Measurements from ENCODE around the gene SCYGR1.

SCYGR1 gene

DNA sequence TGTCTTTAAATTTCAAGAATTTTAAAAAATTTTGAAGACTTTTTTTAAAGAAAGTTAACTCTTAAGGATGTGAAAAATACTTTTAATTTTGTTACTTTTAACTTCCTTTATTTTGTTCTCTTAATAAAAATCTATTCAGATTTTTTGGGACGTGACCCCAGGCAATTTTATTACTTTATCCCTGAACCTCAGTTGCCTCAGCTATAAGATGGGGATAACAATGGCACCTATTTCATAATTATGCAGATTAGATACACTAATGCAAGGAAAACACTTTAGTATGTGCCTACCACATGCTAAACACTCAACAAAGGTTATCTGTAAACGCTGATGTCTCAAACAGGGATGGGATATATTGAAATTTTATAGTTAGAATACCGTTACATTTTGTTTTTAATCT, 1.5 kb upstream of the SCYGR1 start:
- TF ChIP-seq CEBPB (IDR thresholded peaks at IDR 0.05): no peak
- no peak for TF ChIP-seq ZBTB7A (IDR thresholded peaks at IDR 0.05; ENCODE audit: low read depth)
- no peak for TF ChIP-seq EGR1 (IDR thresholded peaks at IDR 0.05)
- no peak for TF ChIP-seq EP300 (IDR thresholded peaks at IDR 0.05; ENCODE audit: borderline replicate concordance)
- no peak for TF ChIP-seq FOXM1 (IDR thresholded peaks at IDR 0.05; ENCODE audit: borderline replicate concordance, low read depth)
- TF ChIP-seq, protein P1, sequence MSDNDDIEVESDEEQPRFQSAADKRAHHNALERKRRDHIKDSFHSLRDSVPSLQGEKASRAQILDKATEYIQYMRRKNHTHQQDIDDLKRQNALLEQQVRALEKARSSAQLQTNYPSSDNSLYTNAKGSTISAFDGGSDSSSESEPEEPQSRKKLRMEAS (IDR thresholded peaks at IDR 0.05): no peak
- no peak for TF ChIP-seq YY1 (IDR thresholded peaks at IDR 0.05; ENCODE audit: low read depth)
- TF ChIP-seq CREB1 (IDR thresholded peaks at IDR 0.05; ENCODE audit: low read depth): no peak
- TF ChIP-seq TAF1 (IDR thresholded peaks at IDR 0.05; ENCODE audit: low read depth): no peak
- TF ChIP-seq TCF12 (IDR thresholded peaks at IDR 0.05; ENCODE audit: low read depth): no peak
- TF ChIP-seq RAD21 (IDR thresholded peaks at IDR 0.05; ENCODE audit: low read depth): no peak
- TF ChIP-seq, protein P2, sequence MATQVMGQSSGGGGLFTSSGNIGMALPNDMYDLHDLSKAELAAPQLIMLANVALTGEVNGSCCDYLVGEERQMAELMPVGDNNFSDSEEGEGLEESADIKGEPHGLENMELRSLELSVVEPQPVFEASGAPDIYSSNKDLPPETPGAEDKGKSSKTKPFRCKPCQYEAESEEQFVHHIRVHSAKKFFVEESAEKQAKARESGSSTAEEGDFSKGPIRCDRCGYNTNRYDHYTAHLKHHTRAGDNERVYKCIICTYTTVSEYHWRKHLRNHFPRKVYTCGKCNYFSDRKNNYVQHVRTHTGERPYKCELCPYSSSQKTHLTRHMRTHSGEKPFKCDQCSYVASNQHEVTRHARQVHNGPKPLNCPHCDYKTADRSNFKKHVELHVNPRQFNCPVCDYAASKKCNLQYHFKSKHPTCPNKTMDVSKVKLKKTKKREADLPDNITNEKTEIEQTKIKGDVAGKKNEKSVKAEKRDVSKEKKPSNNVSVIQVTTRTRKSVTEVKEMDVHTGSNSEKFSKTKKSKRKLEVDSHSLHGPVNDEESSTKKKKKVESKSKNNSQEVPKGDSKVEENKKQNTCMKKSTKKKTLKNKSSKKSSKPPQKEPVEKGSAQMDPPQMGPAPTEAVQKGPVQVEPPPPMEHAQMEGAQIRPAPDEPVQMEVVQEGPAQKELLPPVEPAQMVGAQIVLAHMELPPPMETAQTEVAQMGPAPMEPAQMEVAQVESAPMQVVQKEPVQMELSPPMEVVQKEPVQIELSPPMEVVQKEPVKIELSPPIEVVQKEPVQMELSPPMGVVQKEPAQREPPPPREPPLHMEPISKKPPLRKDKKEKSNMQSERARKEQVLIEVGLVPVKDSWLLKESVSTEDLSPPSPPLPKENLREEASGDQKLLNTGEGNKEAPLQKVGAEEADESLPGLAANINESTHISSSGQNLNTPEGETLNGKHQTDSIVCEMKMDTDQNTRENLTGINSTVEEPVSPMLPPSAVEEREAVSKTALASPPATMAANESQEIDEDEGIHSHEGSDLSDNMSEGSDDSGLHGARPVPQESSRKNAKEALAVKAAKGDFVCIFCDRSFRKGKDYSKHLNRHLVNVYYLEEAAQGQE (IDR thresholded peaks at IDR 0.05; ENCODE audit: low read depth): no peak
- TF ChIP-seq TEAD4 (IDR thresholded peaks at IDR 0.05): no peak
- no peak for TF ChIP-seq NFIC (IDR thresholded peaks at IDR 0.05)

DNA sequence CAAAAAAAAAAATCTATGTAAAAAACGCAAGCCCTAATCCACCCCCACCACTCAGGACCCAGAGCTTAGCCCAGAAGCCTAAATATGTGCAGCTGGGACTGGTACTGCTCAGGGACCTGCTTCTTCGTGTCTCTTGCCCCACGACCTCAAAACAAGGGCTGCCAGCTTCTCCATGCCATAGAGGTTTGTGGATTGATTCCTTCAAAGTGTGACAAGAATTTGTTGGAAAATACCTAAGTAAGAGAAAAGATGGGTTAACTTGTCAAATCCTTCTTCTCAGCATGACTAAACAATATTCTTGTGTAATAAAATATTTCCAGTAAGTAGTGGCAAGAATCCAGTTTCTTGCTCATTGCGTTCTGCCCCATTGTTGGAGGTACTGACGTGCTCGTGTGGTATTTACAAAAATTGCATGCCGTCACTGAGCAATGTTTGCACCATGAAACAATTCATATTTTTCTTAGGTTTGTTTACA, 825 bp upstream of the SCYGR1 start:
- TF ChIP-seq CEBPB (IDR thresholded peaks at IDR 0.05) (peak; percentile 60; the same call in 1 of the 2 replicates), EP300 (IDR thresholded peaks at IDR 0.05; ENCODE audit: borderline replicate concordance) (peak; percentile 63; the same call in 1 of the 2 replicates), FOXM1 (IDR thresholded peaks at IDR 0.05; ENCODE audit: borderline replicate concordance, low read depth) (no peak), TEAD4 (IDR thresholded peaks at IDR 0.05) (peak; percentile 56), NFIC (IDR thresholded peaks at IDR 0.05) (peak; percentile 73)

DNA sequence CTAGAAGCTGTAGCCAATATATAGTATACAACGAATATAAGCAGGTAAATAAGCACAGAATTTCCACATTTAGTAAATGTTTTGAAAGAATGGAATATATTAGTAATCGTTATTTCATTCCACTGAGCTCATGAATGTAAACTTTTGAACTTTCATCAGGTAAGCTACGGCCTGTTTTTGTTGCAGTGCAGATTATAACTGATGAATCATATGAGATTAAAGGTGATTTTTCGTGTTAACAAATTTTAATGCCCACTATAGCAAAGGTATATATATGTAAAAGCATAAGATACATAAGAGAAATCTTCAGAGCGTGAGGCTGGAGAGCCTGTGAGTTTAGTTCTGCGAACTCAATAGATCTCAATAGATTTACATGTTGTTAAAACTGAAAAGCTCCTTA, 1.1 kb downstream of the SCYGR1 start:
- no peak for TF ChIP-seq EP300 (IDR thresholded peaks at IDR 0.05; ENCODE audit: borderline replicate concordance)
- TF ChIP-seq ZBTB7A (IDR thresholded peaks at IDR 0.05; ENCODE audit: low read depth): no peak
- TF ChIP-seq, protein P2 (IDR thresholded peaks at IDR 0.05; ENCODE audit: low read depth): no peak
- no peak for TF ChIP-seq EGR1 (IDR thresholded peaks at IDR 0.05)
- no peak for TF ChIP-seq TAF1 (IDR thresholded peaks at IDR 0.05; ENCODE audit: low read depth)
- no peak for TF ChIP-seq NFIC (IDR thresholded peaks at IDR 0.05)
- TF ChIP-seq CREB1 (IDR thresholded peaks at IDR 0.05; ENCODE audit: low read depth): no peak
- TF ChIP-seq TCF12 (IDR thresholded peaks at IDR 0.05; ENCODE audit: low read depth): no peak
- no peak for TF ChIP-seq YY1 (IDR thresholded peaks at IDR 0.05; ENCODE audit: low read depth)
- no peak for TF ChIP-seq TEAD4 (IDR thresholded peaks at IDR 0.05)

DNA sequence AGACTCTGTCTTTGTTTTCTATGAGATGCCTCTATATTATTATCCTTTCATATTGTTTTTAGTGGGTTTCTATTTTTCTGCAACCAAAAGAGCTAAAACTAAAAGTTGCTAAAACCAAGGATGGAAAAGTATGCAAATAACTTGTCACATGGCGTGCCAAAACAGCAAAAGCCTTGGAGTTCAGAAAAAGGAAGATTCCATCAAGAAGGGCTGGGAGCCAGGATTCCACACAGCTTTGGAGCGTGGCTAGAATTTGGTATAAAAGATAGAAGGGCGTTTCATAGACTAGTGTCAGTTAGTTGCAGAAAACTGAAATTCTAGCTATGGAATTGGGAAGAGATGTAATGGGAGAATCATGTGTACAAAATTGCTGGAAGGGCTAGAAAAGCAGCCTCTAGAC, 4.1 kb downstream of the SCYGR1 start:
- TF ChIP-seq FOXM1 (IDR thresholded peaks at IDR 0.05; ENCODE audit: borderline replicate concordance, low read depth): no peak
- TF ChIP-seq ZBTB7A (IDR thresholded peaks at IDR 0.05; ENCODE audit: low read depth): no peak

DNA sequence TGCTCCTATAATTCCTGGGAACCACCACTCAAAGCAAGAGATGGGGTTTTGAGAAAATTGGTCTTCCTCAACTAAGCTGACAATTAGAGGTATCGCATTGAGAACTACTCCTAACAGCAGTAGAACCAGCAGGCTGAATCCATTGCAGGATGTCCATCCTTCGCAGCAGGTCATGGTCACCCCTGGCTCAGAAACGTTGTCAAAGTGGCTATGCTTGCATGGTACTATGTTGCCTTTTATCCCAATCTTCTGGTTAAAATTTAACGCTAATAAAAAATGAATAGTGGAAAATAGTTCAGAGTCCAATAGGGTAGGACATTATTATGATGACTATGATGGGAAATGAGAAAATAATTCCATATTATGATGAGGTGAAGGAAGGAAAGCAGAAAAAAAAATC, 8.7 kb downstream of the SCYGR1 start, which contains the start of gene TM4SF20:
Gene TM4SF20 (minus strand): TSS at position 212 of the 400 bp plus-strand sequence. CDS start 38 bp downstream, at position 174.
- TF ChIP-seq EGR1 (IDR thresholded peaks at IDR 0.05) (no peak), ZBTB7A (IDR thresholded peaks at IDR 0.05; ENCODE audit: low read depth) (no peak), YY1 (IDR thresholded peaks at IDR 0.05; ENCODE audit: low read depth) (no peak), CEBPB (IDR thresholded peaks at IDR 0.05) (no peak), EP300 (IDR thresholded peaks at IDR 0.05; ENCODE audit: borderline replicate concordance) (no peak), TCF12 (IDR thresholded peaks at IDR 0.05; ENCODE audit: low read depth) (no peak), RAD21 (IDR thresholded peaks at IDR 0.05; ENCODE audit: low read depth) (no peak), NFIC (IDR thresholded peaks at IDR 0.05) (no peak), TAF1 (IDR thresholded peaks at IDR 0.05; ENCODE audit: low read depth) (no peak), FOXM1 (IDR thresholded peaks at IDR 0.05; ENCODE audit: borderline replicate concordance, low read depth) (no peak), TEAD4 (IDR thresholded peaks at IDR 0.05) (no peak), CREB1 (IDR thresholded peaks at IDR 0.05; ENCODE audit: low read depth) (no peak)
- TF ChIP-seq, protein P2 (IDR thresholded peaks at IDR 0.05; ENCODE audit: low read depth): no peak
- TF ChIP-seq, protein P1 (IDR thresholded peaks at IDR 0.05): no peak
- TF ChIP-seq, protein P3, sequence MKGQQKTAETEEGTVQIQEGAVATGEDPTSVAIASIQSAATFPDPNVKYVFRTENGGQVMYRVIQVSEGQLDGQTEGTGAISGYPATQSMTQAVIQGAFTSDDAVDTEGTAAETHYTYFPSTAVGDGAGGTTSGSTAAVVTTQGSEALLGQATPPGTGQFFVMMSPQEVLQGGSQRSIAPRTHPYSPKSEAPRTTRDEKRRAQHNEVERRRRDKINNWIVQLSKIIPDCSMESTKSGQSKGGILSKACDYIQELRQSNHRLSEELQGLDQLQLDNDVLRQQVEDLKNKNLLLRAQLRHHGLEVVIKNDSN (IDR thresholded peaks at IDR 0.05): no peak

Data from Ishikawa (cell line).